22Rv1 (cell line): Measurements from ENCODE around the gene JARID2.

Source experiments
- CTCF ChIP-seq: fragments of 450-650 bp; IDR thresholded peaks from 2 replicates; pipeline ENCODE4 v1.5.1; 2017; ENCODE audit warnings: mild to moderate bottlenecking
- ZFX ChIP-seq: fragments of 450-650 bp; IDR thresholded peaks from 2 replicates; pipeline ENCODE4 v1.6.1; 2017; ENCODE audit warnings: antibody characterized with exemption, borderline replicate concordance

DNA sequence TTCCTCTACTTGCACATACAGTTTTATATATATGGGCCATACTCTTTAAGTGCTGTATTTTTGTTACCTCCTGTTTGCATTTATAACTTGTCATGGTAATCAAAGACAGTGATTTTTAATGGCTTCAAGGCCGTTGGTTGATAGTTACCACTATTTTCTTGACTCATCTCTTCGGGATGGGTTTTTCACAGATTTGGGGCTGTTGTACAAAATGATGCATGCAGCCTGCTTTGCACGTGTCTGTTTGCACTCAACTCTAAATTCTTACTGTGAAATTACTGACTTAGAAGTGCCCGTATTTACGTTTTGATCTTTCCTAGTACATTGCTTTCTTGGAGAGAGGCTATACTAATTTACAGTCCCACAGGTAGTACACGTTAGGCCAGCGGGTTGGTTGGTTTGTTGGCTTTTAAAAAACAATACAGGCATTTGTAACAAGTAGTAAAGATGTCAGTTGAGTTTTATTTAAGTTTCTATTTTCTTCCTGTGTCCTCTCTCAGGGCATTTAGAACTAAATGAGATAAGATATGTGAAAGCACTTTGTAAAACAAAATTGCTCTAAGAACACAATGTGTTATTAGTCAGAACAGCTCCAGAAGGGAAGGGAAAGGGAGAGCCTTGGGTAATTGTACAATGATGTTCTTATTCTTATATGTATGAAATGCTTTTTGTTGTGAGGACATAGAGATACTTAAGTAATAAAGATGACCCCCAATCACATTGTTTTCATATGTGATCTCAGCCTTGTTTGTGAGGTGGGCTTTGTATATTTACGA, 11.7 kb downstream of the JARID2 start:
- no peak for TF ChIP-seq CTCF
- no peak for TF ChIP-seq ZFX
